GM12865 (cell line): Measurements from ENCODE around the gene MTX2.

Experiments used
- DNase-seq: peaks from one replicate; pipeline ENCODE4 v3.0.0; 2010; ENCODE audit warnings: low read depth
- H3K4me3 ChIP-seq: 2 replicates; pipeline ENCODE4 v1.5.1; 2011; ENCODE audit warnings: mild to moderate bottlenecking, low read depth, low read length, control low read depth
- TF ChIP-seq, protein P1 (sequence below): IDR thresholded peaks from 2 replicates; pipeline ENCODE4 v1.5.1; 2011; ENCODE audit warnings: low read length, control low read depth, low read depth, inconsistent platforms; ENCODE audit not compliant: insufficient read depth; ENCODE audit errors: missing control alignments

Gene MTX2

DNA sequence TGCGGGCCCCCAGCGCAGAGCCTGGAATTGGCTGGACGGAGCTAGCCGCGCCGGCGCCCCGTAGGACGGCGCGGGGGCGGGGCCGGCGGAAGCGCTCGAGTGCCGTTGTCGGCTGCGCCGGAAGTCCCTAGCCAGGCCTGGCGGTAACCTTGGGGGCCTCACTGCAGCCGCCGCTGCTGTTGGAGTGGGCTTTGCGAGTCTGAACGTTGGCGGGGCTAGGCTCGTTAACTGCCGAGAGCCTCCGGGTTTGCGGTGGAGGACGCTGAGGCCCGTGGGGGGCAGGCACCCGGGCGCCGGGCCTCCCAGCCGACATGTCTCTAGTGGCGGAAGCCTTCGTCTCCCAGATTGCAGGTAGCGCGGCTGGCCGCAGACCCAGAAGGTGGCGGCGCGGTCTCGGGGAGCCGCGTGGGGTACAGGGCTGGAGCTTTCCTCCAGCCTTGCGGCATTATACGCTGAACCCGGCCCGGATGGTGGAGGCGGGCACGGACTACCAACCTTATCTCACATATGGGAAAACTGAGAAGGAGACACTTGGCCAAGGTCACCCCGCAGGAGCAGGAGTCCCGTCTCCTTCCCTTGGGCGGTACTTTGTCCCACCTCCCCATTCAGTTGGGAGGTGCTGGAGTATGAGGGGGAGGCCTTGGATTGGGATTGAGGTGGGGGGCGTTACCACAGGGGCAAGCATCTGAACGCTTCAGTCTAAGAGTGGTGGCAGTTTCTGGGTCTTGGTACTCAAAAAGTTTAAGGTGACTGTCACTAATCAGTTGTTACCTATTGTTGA lies at the start of gene MTX2:
TSS of gene MTX2 (plus strand) at position 124 of the 781 bp plus-strand sequence. CDS start at position 312, 188 bp downstream.
- peak; percentile 86 for DNase-seq
- H3K4me3 ChIP-seq, result peak within 1 kb of the TSS; percentile 99
- TF ChIP-seq, protein P1, sequence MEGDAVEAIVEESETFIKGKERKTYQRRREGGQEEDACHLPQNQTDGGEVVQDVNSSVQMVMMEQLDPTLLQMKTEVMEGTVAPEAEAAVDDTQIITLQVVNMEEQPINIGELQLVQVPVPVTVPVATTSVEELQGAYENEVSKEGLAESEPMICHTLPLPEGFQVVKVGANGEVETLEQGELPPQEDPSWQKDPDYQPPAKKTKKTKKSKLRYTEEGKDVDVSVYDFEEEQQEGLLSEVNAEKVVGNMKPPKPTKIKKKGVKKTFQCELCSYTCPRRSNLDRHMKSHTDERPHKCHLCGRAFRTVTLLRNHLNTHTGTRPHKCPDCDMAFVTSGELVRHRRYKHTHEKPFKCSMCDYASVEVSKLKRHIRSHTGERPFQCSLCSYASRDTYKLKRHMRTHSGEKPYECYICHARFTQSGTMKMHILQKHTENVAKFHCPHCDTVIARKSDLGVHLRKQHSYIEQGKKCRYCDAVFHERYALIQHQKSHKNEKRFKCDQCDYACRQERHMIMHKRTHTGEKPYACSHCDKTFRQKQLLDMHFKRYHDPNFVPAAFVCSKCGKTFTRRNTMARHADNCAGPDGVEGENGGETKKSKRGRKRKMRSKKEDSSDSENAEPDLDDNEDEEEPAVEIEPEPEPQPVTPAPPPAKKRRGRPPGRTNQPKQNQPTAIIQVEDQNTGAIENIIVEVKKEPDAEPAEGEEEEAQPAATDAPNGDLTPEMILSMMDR, result no peak

DNA sequence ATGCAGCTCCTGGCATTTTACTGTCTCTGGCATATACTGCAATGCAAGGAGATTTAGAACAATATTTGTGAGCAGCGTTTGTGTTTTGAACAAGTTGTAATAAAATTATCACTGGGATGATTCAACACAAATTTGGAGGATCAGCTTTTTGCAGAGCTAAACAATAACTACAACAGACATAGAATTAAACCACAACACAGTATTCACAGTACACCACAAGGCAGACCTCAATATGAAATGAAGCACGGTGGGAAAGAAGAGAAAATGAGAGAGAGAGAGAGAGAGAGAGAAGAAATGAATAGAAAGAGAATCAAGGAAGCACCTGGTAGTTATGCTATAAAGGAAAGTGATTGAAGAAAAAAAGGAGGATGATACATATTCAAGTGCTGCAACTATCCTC lies 41.4 kb upstream of the MTX2 start:
- TF ChIP-seq, protein P1, result no peak
- DNase-seq, result no peak
- no peak overlapping the region for H3K4me3 ChIP-seq

DNA sequence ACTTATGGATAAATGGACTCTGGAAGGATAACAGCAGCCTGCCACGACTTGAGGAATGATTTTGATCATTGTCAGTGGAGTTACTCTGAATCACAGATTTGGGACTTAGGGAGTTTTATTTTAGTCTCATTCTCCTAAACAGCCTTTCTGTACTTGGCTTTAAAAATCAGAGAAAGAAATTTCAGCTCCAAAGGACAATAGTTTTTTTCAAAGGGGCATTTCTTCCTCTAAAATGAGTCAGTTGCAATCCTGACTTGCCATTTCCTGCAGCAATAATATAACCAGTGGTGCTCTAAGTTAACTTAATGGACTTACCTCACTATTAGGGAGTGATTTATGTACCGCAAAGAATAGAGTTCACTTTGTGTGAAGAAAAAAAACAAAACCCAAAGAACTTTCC lies 35.1 kb upstream of the MTX2 start:
- no peak overlapping the region for H3K4me3 ChIP-seq
- no peak for DNase-seq
- TF ChIP-seq, protein P1, result no peak

DNA sequence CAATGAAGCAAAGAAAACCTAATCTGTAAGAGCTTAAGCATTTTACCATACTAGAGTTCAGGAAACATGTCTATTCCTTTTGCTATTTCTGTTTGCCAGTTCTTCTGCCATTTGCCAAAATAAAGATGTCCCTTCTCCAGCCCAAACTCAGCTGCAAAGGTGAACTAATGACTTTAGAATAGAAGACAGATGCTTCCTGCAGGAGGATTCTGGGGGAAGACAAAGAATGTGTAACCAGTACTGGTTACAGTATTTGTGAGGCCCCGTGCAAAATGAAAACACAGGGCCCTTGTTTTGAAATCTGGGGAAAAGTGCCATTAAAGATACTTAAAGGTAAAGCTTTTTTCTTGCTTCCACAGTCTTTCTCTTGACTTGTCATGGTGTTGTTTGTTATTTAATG lies 34.3 kb upstream of the MTX2 start:
- H3K4me3 ChIP-seq, result no peak overlapping the region
- TF ChIP-seq, protein P1, result no peak
- no peak for DNase-seq

DNA sequence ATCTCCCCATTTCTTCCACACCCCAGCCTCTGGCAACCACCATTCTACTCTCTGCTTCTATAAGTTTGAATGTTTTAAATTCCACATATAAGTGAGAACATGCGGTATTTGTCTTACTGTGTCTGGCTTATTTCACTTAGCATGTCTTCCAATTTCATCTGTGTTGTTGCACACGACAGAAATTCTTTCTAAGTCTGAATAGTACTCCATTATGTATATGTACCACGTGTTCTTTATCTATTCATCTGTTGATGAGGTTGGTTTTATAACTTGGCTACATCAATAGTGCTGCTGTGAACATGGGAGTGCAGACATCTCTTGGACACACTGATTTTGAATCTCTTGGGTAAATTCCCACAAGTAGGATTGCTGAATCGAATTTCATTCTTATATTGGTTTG lies 31.8 kb upstream of the MTX2 start:
- DNase-seq, result no peak
- TF ChIP-seq, protein P1, result no peak
- H3K4me3 ChIP-seq, result no peak overlapping the region

DNA sequence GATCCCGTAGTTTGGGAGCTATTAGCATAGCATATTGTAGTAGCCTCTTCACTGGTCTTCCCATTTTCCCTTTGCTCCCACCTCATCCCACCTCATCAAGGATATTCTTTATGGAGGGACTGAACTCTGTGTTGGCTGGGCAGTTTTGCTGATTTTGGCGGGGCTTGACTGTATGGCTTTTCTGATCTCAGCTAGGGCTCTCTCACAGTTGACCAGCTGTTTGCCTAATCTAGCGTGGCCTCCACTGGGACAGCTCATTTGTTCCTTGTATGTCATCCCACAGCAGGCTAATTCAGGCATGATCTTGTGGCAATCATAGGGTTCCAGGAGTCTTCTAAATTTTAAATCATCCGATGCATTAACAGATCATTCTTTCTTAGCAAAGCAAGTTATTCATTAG lies 30.2 kb upstream of the MTX2 start:
- TF ChIP-seq, protein P1, result no peak
- no peak for DNase-seq
- no peak overlapping the region for H3K4me3 ChIP-seq

DNA sequence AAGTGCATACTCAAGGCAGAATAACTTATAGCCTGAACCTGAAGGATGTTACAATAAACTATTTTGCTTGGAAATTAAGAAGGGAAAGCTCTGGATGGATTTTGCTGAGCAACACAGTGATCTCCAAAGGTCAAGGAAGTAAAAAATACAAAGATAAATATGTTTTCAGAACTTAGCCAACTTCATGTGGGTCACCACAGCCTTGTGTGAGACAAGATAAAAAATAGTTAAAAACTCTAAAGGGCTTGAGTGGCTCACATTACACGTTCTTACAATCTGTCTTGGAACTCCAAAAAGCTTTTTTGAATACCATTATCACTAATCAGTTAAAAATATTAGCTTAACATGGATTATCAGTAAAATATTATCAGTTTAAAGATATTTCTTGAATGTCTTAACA lies 28.9 kb upstream of the MTX2 start:
- H3K4me3 ChIP-seq, result no peak overlapping the region
- DNase-seq, result no peak
- TF ChIP-seq, protein P1, result no peak
